CD4-positive, alpha-beta T cell treated with Interleukin-15 for 4 hours (primary cell): ENCODE results near the gene OR5F1.

Experiments used
- DNase-seq: peaks from one replicate; pipeline ENCODE4 v3.0.0-alpha.2; 2020; ENCODE audit warnings: low spot score

OR5F1 gene

GRCh38 chr11:55994525-55994924 is at the start of gene OR5F1:
Gene OR5F1 (minus strand): TSS chr11:55994625. CDS start chr11:55994625, 0 bp downstream.
- no peak for DNase-seq

GRCh38 chr11:56027354-56027753 is 32.9 kb upstream of the OR5F1 start, which contains the start of gene OR5AS1:
Gene OR5AS1 (plus strand): TSS chr11:56027654. CDS start chr11:56030419, 2,765 bp downstream.
- no peak for DNase-seq

- DNase-seq = no peak
These were observed 19.4 kb upstream of the OR5F1 start for GRCh38 chr11:56013805-56014204.

- DNase-seq = no peak
These were observed 16.3 kb upstream of the OR5F1 start for GRCh38 chr11:56010716-56011115.

- DNase-seq = no peak
These were observed 23.5 kb downstream of the OR5F1 start for GRCh38 chr11:55970935-55971334.

- no peak for DNase-seq
These were observed 24.6 kb downstream of the OR5F1 start, which contains the start of gene OR10AG1 for GRCh38 chr11:55969845-55970244. Gene OR10AG1 (minus strand): TSS chr11:55969945. CDS start chr11:55969907, 38 bp downstream.

GRCh38 chr11:55967914-55968313 is 26.5 kb downstream of the OR5F1 start:
- no peak for DNase-seq

GRCh38 chr11:55966391-55966790 is 28.0 kb downstream of the OR5F1 start:
- DNase-seq = no peak

GRCh38 chr11:55956521-55956920 is 37.9 kb downstream of the OR5F1 start:
- DNase-seq = no peak

- no peak for DNase-seq
These were observed 45.1 kb downstream of the OR5F1 start for GRCh38 chr11:55949330-55949729.
